Measurements from ENCODE around the gene ASIC2.

Gene ASIC2

GRCh38 chr17:33290253-33290652, 2.8 kb downstream of the ASIC2 start:
- H3K27ac ChIP-seq, result no peak overlapping the region
- DNase-seq (ENCODE audit: low read depth, low spot score), result no peak

- no peak overlapping the region for H3K27ac ChIP-seq
- no peak for DNase-seq (ENCODE audit: low read depth, low spot score)
These were observed 4.1 kb downstream of the ASIC2 start for GRCh38 chr17:33288954-33289353.

- no peak for DNase-seq (ENCODE audit: low read depth, low spot score)
- H3K27ac ChIP-seq, result no peak overlapping the region
These were observed 5.9 kb downstream of the ASIC2 start for GRCh38 chr17:33287096-33287725.

GRCh38 chr17:33285413-33285812, 7.7 kb downstream of the ASIC2 start:
- no peak for DNase-seq (ENCODE audit: low read depth, low spot score)
- no peak overlapping the region for H3K27ac ChIP-seq

- peak overlapping the region; percentile 69 for H3K27ac ChIP-seq
- peak; percentile 75 for DNase-seq (ENCODE audit: low read depth, low spot score)
These were observed 9.1 kb downstream of the ASIC2 start for GRCh38 chr17:33284022-33284421.

GRCh38 chr17:33280162-33280943, 12.7 kb downstream of the ASIC2 start:
- no peak overlapping the region for H3K27ac ChIP-seq
- no peak for DNase-seq (ENCODE audit: low read depth, low spot score)

GRCh38 chr17:33277436-33278100, 15.5 kb downstream of the ASIC2 start:
- no peak for DNase-seq (ENCODE audit: low read depth, low spot score)

GRCh38 chr17:33273743-33274410, 19.2 kb downstream of the ASIC2 start:
- H3K27ac ChIP-seq, result no peak overlapping the region
- DNase-seq (ENCODE audit: low read depth, low spot score), result no peak

More at GRCh38 chr17:33277436-33278100, 15.5 kb downstream of the ASIC2 start:
- no peak overlapping the region for H3K27ac ChIP-seq

GRCh38 chr17:33273271-33273670, 19.8 kb downstream of the ASIC2 start:
- DNase-seq (ENCODE audit: low read depth, low spot score), result no peak
- H3K27ac ChIP-seq, result no peak overlapping the region

- no peak for DNase-seq (ENCODE audit: low read depth, low spot score)
These were observed 20.7 kb downstream of the ASIC2 start for GRCh38 chr17:33272438-33272837.

GRCh38 chr17:33269337-33270060, 23.6 kb downstream of the ASIC2 start:
- no peak for DNase-seq (ENCODE audit: low read depth, low spot score)
- no peak overlapping the region for H3K27ac ChIP-seq

More at GRCh38 chr17:33272438-33272837, 20.7 kb downstream of the ASIC2 start:
- H3K27ac ChIP-seq, result no peak overlapping the region

GRCh38 chr17:33267851-33268548, 25.1 kb downstream of the ASIC2 start:
- no peak for DNase-seq (ENCODE audit: low read depth, low spot score)
- peak overlapping the region; percentile 30 for H3K27ac ChIP-seq

GRCh38 chr17:33267271-33267790, 25.8 kb downstream of the ASIC2 start:
- peak; percentile 78 for DNase-seq (ENCODE audit: low read depth, low spot score)
- H3K27ac ChIP-seq, result peak overlapping the region; percentile 30

- peak overlapping the region; percentile 30 for H3K27ac ChIP-seq
- no peak for DNase-seq (ENCODE audit: low read depth, low spot score)
These were observed 26.5 kb downstream of the ASIC2 start for GRCh38 chr17:33266611-33267010.

GRCh38 chr17:33266116-33266515, 27.0 kb downstream of the ASIC2 start:
- DNase-seq (ENCODE audit: low read depth, low spot score), result no peak
- H3K27ac ChIP-seq, result no peak overlapping the region

- H3K27ac ChIP-seq, result no peak overlapping the region
- no peak for DNase-seq (ENCODE audit: low read depth, low spot score)
These were observed 29.7 kb downstream of the ASIC2 start for GRCh38 chr17:33263396-33263795.

GRCh38 chr17:33262266-33263123, 30.6 kb downstream of the ASIC2 start:
- no peak overlapping the region for H3K27ac ChIP-seq
- DNase-seq (ENCODE audit: low read depth, low spot score), result no peak

- no peak for DNase-seq (ENCODE audit: low read depth, low spot score)
- H3K27ac ChIP-seq, result no peak overlapping the region
These were observed 31.3 kb downstream of the ASIC2 start for GRCh38 chr17:33261820-33262219.

Data from epithelial cell of prostate (primary cell).